HG03521 (cell line): ENCODE data around the gene TRAK2.
"Not testable (repeated sequence)": the region's sequence is repeated elsewhere in the genome, so short reads cannot be mapped to it uniquely, and the experiment has no call there.

ENCODE experiments used
- ATAC-seq: cut with Tn5 transposase; IDR thresholded peaks from one replicate; pipeline ENCODE4 v1.9.1; 2021; ENCODE audit warnings: mild to moderate bottlenecking, moderate library complexity; ENCODE audit not compliant: unreplicated experiment

TRAK2 gene

DNA sequence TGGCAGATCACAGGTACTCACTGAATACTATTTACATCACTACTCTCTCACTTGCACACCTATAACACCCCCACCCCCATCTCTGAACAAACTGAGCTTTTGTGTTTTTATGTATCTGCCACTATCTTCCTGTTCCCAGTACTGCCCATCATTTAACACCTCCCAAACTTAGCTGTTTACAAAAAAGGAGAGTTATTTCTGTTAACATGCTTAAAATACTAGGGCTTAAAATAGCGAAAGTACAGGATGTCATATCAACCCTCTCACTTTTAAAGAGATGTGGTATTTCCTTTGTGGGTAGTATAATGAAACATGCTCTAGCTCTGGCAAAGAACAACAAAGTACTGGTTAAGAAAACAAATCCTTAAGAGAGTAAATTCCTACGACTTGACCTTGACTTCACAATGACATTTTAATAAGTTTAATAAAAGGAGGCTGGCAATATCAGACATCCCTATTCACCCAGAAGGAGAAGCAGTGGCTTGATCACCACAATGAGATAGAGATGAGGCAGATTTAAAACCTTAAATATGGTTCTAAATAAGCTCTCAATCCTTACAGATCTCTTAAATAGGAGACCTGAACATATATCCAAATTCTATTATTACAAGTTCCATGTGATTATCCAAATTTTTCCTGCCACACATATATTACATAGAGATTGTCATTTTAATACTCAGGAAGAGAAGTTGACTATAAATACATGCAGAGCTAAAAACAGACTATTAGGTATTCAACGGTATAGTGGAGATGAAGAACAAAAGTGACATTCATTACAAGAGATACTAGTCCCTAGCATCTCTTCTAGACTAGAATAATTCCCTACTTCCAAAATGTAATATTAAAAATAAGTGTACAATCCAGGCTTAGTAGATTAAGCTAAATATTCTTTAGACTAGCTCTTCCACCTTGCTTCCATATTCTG is 36.9 kb downstream of the TRAK2 start:
- peak; percentile 62 for ATAC-seq

DNA sequence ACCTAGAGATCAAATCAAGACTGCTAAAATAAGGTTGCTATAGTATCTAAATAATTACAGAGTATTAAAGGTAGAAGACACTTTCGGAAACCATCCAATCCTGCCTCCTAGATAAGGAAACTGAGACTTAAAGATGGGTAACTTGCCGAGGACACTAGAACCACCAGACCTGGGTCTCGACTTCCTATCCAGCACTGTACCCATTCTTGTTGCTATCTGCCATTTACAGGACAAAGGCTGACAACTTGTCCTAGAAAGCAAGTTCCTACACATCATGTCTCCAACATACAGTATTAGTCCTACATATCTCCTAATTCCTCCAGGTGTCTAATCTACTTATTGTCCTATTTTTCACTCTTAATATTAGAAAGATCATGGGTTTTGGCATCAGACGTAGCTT is 37.7 kb downstream of the TRAK2 start:
- no peak for ATAC-seq

- no peak for ATAC-seq
These were observed 38.1 kb downstream of the TRAK2 start for GRCh38 chr2:201413143-201413542.

DNA sequence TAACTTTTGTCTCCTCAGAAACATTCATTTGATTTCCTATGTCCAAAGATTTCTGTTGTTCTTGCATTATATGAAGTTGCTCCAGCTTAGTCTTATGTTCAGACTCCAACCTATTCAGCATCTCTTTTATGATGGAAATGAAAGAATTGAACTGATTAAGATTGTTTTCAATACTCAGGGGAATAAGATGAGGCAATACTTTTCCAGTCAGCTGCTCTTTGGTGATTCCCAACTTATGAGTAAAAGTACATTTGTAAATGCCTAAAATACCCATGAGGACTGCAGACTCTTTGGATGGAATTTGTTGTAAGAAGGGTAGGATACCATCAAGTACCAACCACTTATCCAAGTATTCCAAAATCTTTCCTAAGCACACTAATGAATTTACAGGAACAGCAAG is 39.8 kb downstream of the TRAK2 start:
- ATAC-seq: no peak

DNA sequence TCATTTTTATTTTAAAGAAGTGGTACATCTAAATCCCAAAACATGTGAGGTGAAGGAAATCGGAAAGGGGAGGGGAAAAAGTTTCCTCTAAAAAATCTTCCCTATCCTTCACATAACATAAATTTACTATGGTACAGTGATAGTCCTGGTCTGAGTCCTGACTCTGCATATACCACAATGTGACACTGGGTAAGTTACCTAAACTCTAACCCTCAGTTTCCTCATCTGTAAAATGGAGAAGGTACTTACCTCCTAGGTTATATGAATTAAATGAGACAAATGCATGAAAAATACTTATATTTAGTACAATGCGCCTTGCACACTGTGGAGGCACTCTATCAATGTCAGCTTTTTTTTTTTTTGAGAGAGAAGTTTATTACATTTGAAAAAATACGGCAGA is 42.3 kb downstream of the TRAK2 start:
- ATAC-seq: no peak

DNA sequence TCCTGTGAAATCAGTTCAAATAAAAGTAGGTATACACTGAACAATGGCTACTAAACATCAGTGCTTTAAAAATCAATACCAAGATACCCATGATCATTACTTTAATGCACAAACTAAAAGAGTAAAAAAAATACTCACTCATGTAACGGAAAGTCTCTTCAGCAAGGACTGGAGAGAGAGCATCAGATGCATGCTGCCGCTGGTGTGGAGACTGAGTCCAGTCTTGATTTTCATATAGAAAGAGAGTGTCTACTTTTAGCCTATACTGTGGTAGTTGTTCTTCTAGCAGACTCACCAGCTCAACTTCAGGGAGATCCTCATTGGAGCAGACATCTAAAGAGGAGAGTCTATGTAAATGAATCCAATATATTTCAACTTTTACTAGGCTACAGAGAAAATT is 44.0 kb downstream of the TRAK2 start:
- no peak for ATAC-seq

DNA sequence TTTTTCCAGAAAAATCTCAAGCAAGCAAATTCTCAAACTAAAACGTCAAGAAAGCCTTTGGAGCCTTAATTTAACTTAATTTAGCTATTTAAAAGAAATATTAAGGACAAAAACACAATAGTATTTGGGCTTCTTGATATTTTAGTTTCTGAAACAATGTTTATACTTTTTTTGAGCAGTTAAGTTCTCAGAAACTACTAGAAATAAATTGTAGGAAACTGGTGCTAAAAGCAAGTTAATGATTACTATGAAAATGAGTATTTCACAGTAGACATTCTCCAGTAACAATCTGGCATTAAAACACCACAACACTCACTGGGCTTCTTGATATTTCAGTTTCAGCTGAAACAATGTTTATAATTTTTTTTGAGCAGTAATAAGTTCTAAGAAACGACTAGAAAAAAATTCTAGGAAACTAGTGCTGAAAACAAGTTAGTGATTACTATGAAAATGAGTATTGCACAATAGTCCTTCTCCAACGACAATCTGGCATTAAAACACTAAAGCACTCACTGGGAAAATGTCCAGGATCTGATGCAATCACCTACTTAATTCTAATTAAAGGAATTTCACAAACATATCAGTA is 45.1 kb downstream of the TRAK2 start:
- no peak for ATAC-seq

- no peak for ATAC-seq
These were observed 46.5 kb downstream of the TRAK2 start for GRCh38 chr2:201404699-201405280.

DNA sequence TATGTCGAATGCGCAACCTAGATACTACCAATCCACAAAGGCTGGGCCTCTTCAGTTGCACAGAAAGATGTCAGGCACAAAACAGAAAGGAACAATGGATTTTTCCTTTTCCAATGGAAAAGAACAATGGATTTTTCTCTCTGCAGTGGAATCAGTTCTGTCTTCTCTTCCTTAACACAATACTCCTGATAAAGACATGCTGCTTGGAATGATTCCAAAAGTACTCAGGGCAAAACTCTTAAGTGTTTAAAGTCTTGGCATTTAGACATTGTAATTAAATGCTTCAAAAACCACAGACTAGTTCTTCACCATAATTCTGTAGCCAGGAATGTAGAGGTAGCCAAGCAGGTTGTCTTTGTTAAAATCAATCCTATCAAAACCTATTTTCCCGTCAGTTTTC is 47.4 kb downstream of the TRAK2 start:
- no peak for ATAC-seq

- ATAC-seq: no peak
These were observed 48.4 kb downstream of the TRAK2 start for GRCh38 chr2:201402651-201403562.

DNA sequence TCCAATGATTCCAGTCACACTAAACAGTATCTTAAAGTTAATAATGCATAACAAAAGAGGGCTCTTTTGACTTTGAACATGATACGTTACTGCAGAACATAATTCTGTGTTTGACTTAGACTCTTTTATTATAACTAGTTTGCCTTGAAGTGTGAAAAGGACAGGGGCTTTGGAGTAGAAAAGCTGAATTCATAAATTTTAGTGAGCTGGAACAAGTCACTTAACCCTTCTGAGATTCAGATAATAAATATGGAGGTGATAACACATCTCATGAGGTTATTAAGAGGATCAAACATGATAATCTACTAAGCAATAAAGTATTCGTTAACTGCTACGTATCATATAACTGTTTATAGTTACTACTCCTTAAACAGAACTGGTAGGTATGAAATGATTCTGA is 49.4 kb downstream of the TRAK2 start:
- ATAC-seq: no peak

DNA sequence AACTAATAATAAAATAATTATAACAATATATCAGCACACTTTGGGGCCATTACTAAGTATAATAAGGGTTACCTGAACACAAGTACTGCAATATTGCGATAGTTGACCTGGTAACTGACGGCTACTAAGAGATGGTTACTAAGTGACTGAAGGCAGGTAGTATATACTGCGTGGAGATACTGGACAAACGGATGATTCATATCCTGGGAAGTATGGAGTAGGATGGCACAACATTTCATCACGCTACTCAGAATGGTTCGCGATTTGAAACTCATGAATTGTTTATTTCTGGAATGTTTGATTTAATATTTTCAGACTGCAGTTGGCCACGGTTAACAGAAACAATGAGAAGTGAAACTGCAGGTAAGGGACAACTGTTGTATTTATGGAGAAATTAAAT is 54.7 kb downstream of the TRAK2 start:
- no peak for ATAC-seq

- ATAC-seq: no peak
These were observed 68.1 kb downstream of the TRAK2 start for GRCh38 chr2:201383136-201383535.

- ATAC-seq: no peak
These were observed 72.5 kb downstream of the TRAK2 start for GRCh38 chr2:201378496-201379397.

DNA sequence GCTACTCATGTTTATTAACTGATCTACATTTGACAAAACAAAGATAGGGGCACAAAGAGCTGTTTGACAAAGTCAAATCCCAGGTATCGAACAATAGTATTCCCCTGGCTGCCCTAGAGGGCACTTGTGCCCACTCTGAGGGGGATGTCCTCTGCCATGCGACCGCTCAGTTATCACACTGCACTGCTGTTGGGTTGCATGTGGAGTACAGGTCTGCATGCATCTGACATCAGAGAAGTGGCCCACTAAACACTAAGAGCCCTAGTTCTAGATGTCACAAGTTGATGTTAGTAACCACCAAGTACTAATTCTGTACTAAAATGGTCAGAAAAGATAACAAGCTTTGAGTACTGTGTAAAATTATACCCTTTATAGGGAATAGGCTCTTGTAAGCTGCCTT is 74.0 kb downstream of the TRAK2 start:
- ATAC-seq: no peak

GRCh38 chr2:201369775-201370174 is 81.5 kb downstream of the TRAK2 start:
- no peak for ATAC-seq

- ATAC-seq: not testable (repeated sequence)
These were observed 81.9 kb downstream of the TRAK2 start for GRCh38 chr2:201369318-201369717.

DNA sequence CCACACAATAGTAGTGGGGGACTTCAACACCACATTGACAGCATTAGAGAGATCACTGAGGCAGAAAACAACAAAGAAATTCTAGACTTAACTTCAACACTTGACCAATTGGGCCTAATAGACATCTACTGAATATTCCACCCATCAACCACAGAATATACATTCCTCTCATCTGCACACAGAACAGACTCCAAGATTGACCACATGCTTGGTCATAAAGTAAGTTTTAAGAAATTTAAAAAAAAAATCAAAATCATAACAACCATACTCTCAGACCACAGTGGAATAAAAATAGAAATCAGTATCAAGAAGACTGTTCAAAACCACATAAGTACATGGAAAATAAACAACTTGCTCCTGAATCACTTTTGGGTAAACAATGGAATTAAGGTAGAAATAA is 85.1 kb downstream of the TRAK2 start:
- no peak for ATAC-seq

DNA sequence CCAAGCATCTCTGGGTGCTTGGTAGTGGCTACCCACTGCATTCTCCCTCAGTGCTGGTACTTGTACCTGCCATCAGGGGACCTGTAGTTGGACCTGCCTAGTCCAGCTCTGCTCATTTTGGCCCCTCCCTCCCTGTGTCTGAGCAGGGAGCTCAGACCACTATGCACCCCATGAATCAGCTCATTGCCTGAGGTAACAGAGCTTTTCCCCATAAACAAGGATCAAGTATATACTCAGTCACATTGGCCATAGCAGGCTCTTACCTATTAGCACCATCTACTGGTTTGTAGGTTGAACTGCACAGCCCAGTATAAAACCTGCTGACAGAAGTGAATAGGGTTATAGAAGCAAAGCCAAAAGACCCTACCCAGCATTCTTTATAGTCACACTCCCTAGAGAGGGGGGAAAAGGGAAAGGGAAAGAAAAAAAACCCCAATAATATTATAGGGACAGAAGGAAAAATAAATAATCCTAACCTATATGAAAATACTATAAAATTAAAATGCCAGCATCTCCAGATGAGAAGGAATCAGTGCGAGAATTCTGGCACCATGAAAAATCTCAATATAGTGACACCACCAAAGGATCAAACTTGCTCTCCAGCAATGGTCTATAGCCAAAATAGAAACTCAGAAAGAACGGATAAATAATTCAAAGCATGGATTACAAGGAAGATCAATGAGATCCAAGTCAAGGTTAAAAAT is 87.2 kb downstream of the TRAK2 start:
- ATAC-seq: no peak
